ENCODE data around the gene PPHLN1. TPM values are rescaled to one million over a fixed set of nuclear protein-coding genes. Genes with fewer than 3 reads are reported as not detected.

PPHLN1 gene
- polyA plus RNA-seq, 3 donors, result 40.7 to 74.8 (median 68.7) TPM

DNA sequence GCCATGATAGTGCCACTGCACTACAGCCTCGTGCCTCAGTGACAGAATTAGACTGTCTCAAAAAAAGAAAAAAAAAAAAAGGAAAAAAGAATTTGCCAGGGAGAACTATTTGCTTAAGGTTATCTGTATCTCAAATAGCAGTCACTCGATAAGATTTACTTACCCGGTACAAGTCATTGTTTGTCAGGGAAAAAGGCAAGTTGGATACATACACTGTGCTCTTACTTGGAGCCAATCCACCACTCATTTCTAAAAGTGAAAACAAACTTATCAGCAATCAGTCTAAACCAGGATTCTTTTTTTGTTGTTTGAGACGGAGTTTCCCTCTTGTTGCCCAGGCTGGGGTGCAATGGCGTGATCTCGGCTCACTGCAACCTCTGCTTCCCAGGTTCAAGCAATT, 2.1 kb upstream of the PPHLN1 start:
- H3K4me1 Mint-ChIP-seq, result peaks cover 27% of the 10 kb centered on the region
- H3K4me3 Mint-ChIP-seq, result no peak overlapping the region
- H3K27ac Mint-ChIP-seq, result no peak overlapping the region
- 97% methylated on average over 4 of the region's 6 CpGs for WGBS (ENCODE audit: insufficient coverage)
- Histone ChIP-seq H3K9me3 (replicated peaks in 1 of 2; ENCODE audit: control insufficient read depth in 1 of 2, insufficient read depth in 1 of 2, low read length in 2 of 2) (no peaks in the 10 kb centered on the region), H3K9ac (ENCODE audit: insufficient read depth, low read length, poor library complexity, severe bottlenecking) (no peak overlapping the region), H3K36me3 (replicated peaks in 1 of 2; ENCODE audit: control insufficient read depth in 1 of 2, insufficient read depth in 2 of 2, low read length in 2 of 2) (peaks cover 4 to 27% of the 10 kb centered on the region in 2 donors), H3K27ac (ENCODE audit: low read depth in 1 of 2, low read length in 2 of 2) (no peak overlapping the region), H4K20me1 (ENCODE audit: insufficient read depth, low read length) (no peaks in the 10 kb centered on the region), H3K4me3 (replicated peaks in 1 of 3; ENCODE audit: low read depth in 2 of 3, low read length in 3 of 3) (no peak overlapping the region), H3K27me3 (ENCODE audit: control insufficient read depth in 2 of 2, insufficient read depth in 2 of 2, low read length in 2 of 2) (no peaks in the 10 kb centered on the region), H3K79me2 (ENCODE audit: insufficient read depth, low read length) (peaks cover 39% of the 10 kb centered on the region), H3K4me1 (ENCODE audit: control insufficient read depth in 1 of 2, insufficient read depth in 2 of 2, low read length in 2 of 2) (peaks cover 17 to 23% of the 10 kb centered on the region in 2 donors), H3K4me2 (replicated peaks; ENCODE audit: extremely low read depth, low read length, poor library complexity, severe bottlenecking) (no peak overlapping the region), H2AFZ (ENCODE audit: insufficient read depth, low read depth, low read length, poor library complexity, severe bottlenecking) (no peak overlapping the region)
- peaks cover 16 to 22% of the 10 kb centered on the region in 2 donors for H3K36me3 Mint-ChIP-seq
- no peaks in the 10 kb centered on the region for H3K9me3 Mint-ChIP-seq
- TF ChIP-seq CTCF (IDR thresholded peaks at IDR 0.05), result no peak
- no peak for DNase-seq
- intact Hi-C loops (cut with micrococcal nuclease), result loop anchor here in 1 of 2 donors (10.0 kb wide), 1 partner anchor 179 kb away; the partner anchor contains the start of gene GXYLT1
- H3K27me3 Mint-ChIP-seq (ENCODE audit: low read depth in 3 of 3), result peaks cover 0 to 1% (median 0%) of the 10 kb centered on the region in 3 donors

- H3K27ac Mint-ChIP-seq, result peak overlapping the region; percentile 89 to 97 (median 96)
- WGBS (ENCODE audit: insufficient coverage), result no CpG with 5 or more reads among the region's 7 CpGs
- H3K27me3 Mint-ChIP-seq (ENCODE audit: low read depth in 3 of 3), result peaks cover 0 to 1% (median 0%) of the 10 kb centered on the region in 3 donors
- intact Hi-C loops (cut with micrococcal nuclease), result loop anchor here (5.0 to 10.0 kb wide), 2 partner anchors 88 to 180 kb away; partner anchors contain the start of genes YAF2 (in 2 of the 2) and GXYLT1 (in 1 of the 2)
- peak overlapping the region; percentile 94 for H2AFZ ChIP-seq (ENCODE audit: insufficient read depth, low read depth, low read length, poor library complexity, severe bottlenecking)
- H3K79me2 ChIP-seq (ENCODE audit: insufficient read depth, low read length), result peaks cover 53% of the 10 kb centered on the region
- no peak for TF ChIP-seq CTCF (IDR thresholded peaks at IDR 0.05)
- peak overlapping the region; percentile 95 to 97 for H3K4me3 Mint-ChIP-seq
- no peaks in the 10 kb centered on the region for H3K9me3 Mint-ChIP-seq
- peak overlapping the region in 1 of 2 donors; percentile 87 for H3K27ac ChIP-seq (ENCODE audit: low read depth in 1 of 2, low read length in 2 of 2)
- peak overlapping the region; percentile 85 to 94 (median 92) for H3K4me3 ChIP-seq (replicated peaks in 1 of 3; ENCODE audit: low read depth in 2 of 3, low read length in 3 of 3)
- H3K4me1 ChIP-seq (ENCODE audit: control insufficient read depth in 1 of 2, insufficient read depth in 2 of 2, low read length in 2 of 2), result peaks cover 24 to 32% of the 10 kb centered on the region in 2 donors
- H3K27me3 ChIP-seq (ENCODE audit: control insufficient read depth in 2 of 2, insufficient read depth in 2 of 2, low read length in 2 of 2), result no peaks in the 10 kb centered on the region
- H4K20me1 ChIP-seq (ENCODE audit: insufficient read depth, low read length), result peaks cover 8% of the 10 kb centered on the region
- peak overlapping the region; percentile 81 for H3K9ac ChIP-seq (ENCODE audit: insufficient read depth, low read length, poor library complexity, severe bottlenecking)
- peaks cover 35% of the 10 kb centered on the region for H3K4me1 Mint-ChIP-seq
- H3K36me3 Mint-ChIP-seq, result peaks cover 16 to 25% of the 10 kb centered on the region in 2 donors
- peak overlapping the region; percentile 85 for H3K4me2 ChIP-seq (replicated peaks; ENCODE audit: extremely low read depth, low read length, poor library complexity, severe bottlenecking)
- H3K9me3 ChIP-seq (replicated peaks in 1 of 2; ENCODE audit: control insufficient read depth in 1 of 2, insufficient read depth in 1 of 2, low read length in 2 of 2), result no peaks in the 10 kb centered on the region
- no peak for DNase-seq
- peaks cover 4 to 27% of the 10 kb centered on the region in 2 donors for H3K36me3 ChIP-seq (replicated peaks in 1 of 2; ENCODE audit: control insufficient read depth in 1 of 2, insufficient read depth in 2 of 2, low read length in 2 of 2)
Measured at GRCh38 chr12:42325326-42325652, 678 bp upstream of the PPHLN1 start.
